ENCODE results near the gene RTKN2.
"Not testable (repeated sequence)": the region's sequence is repeated elsewhere in the genome, so short reads cannot be mapped to it uniquely, and the experiment has no call there.

RTKN2 gene

GRCh38 chr10:62268399-62269114, at the start of gene RTKN2:
Gene RTKN2 (minus strand): TSS chr10:62268844. CDS start chr10:62268610, 234 bp downstream.
- DNase-seq, result peak; percentile 41

DNA sequence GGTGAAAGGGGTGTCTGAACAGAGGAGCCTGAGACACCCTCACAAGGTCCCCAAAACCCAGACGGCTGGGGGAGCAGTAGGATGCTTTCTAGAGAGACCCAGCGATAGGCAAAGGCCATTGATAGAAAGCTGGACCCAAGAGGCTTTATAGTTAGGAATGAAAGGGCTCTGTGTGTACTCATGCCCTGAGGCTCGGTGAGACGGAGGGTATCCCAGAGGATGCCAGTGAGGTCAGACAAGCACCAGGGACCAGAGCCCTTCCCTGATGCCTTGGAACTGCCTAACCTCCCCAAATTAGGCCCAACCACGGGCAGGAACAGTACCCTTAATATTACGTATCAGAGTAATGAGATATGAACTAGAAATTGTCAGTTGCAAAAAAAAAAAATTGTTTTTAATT, 48.6 kb upstream of the RTKN2 start:
- DNase-seq, result no peak

- DNase-seq, result no peak
Measured at GRCh38 chr10:62309254-62309653, 40.6 kb upstream of the RTKN2 start.

DNA sequence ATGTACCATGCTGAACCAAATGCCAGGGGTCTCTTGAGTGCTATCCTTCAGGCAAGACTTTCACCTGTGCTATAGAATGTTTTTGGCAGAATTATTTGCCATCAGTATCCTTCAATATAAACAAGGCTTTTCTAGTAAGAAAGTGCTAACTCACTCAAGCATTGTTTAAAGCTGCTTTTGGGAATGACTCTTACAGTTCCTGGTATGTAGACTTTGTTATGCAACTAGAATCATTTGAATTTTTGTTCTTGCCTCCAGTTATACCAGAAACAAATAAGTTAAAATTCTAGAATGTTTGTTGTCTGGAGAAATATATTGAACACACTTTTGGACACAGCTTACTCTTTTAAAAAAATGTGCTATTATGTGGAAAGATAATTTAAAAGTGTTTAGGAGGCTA, 39.5 kb upstream of the RTKN2 start:
- no peak for DNase-seq

DNA sequence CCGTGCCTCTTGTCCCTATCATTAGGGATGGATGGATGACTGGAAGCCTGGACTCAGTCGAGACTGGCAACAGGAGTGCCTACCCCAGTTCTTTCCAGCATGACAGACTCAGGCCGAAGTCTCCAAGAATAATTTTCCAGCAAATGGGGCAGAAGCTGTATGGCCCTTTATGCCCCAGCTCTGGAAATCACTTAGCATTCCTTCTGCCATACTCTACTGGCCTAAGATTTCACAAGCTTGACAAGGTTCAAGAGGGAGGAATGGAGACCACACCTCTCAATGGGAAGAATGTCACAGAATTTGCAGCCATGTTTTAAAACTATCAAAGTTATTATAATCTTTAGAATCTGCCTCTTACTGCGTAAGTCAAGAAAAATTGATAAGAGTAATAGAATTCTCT, 39.0 kb upstream of the RTKN2 start:
- no peak for DNase-seq

DNA sequence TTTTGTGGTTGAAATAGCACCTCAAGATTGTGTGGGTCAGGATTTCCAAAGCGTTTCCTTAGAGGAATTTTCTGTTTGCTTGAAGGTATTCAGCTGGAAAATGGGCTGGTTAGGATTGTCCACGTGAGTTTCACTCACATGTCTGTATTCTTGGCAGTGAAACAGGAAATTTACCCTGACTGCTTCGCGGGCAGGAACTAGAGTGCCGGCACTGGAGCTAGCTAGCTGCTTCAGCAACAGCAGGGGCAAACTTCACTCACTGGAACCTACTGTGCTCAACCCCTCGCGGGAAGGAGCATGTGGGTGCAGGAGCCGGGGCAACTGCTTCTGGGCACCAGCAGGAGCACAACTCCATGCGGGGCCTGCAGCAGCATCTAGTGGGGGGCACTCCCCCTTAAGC, 38.0 kb upstream of the RTKN2 start:
- no peak for DNase-seq

DNA sequence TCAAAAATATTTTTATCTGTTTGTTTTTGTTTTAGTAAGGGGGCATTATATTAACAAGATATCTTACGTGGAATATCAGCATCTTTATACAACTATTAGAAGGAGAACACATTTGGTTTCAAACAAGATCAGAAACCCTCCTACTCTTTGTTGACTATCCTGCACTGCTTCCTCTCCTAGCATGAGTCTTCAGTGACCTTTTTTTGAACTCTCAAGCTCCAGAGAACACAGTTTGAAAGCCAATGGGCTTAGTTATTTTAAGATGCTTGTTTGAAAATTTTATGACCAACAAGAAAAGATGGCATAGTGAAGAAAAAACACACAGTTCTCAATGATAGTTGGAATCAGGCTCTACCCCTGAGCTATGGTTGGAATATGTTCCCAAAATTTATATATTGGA, 37.2 kb upstream of the RTKN2 start:
- DNase-seq, result no peak

GRCh38 chr10:62303922-62304321, 35.3 kb upstream of the RTKN2 start:
- no peak for DNase-seq

DNA sequence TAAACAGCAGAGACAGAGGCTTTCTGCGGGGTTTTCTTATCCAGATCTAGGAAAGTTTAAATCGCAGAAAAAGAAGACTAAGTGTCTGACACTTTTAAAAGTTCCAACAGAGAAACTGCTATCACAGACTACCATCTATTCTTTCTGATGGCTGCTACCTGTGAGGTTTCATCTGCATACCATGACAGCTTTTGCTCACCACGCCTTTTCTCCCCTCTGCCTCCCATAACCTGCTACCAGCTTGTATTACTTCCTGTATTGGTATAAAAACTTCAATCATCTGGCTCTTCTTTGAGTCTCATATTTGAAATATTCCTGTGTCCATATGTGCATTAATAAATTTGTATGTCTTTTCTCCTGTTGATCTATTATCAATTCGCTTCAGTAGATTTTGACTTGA, 34.1 kb upstream of the RTKN2 start:
- no peak for DNase-seq

- DNase-seq, result no peak
Measured at GRCh38 chr10:62297857-62298256, 29.2 kb upstream of the RTKN2 start.

GRCh38 chr10:62284221-62284620, 15.6 kb upstream of the RTKN2 start:
- no peak for DNase-seq

DNA sequence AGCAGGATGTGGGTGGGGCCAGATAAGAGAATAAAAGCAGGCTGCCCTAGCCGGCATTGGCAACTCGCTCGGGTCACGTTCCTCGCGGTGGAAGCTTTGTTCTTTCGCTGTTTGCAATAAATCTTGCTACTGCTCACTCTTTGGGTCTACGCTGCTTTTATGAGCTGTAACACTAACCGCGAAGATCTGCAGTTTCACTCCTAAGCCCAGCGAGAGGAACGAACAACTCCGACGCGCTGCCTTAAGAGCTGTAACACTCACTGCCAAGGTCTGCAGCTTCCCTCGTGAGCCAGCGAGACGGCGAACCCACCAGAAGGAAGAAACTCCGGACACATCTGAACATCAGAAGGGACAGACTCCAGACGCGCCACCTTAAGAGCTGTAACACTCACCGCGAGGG, 12.7 kb upstream of the RTKN2 start:
- DNase-seq, result not testable (repeated sequence)

DNA sequence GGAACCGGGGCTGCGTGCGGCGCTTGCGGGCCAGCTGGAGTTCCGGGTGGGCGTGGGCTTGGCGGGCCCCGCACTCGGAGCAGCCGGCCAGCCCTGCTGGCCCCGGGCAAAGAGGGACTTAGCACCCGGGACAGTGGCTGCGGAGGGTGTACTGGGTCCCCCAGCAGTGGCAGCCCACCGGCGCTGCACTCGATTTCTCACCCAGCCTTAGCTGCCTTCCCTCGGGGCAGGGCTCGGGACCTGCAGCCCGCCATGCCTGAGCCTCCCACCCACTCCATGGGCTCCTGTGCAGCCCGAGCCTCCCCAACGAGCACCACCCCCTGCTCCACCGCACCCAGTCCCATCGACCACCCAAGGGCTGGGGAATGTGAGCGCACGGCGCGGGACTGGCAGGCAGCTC, 11.7 kb upstream of the RTKN2 start:
- not testable (repeated sequence) for DNase-seq

GRCh38 chr10:62278441-62278910, 9.8 kb upstream of the RTKN2 start:
- DNase-seq, result no peak

DNA sequence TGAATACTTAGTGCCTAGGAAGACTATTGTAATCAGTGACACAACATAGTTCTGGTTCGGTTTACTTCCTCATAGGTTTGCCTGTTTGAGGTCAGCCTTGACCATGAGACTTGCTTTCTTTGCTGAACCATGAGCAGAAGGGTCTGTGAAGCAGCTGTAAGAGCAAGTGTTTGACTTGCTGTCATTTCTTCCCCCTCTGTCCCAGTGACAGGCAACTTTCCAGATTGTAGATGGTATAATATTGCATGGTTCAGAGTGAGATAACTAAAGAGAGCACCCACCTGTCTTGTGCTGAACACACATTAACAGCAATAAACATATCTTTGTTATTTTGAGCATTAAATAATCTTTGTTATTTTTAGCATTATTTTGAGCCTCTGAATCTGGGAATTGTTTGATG, 9.3 kb upstream of the RTKN2 start:
- no peak for DNase-seq

- DNase-seq, result no peak
Measured at GRCh38 chr10:62270020-62270419, 1.4 kb upstream of the RTKN2 start.

DNA sequence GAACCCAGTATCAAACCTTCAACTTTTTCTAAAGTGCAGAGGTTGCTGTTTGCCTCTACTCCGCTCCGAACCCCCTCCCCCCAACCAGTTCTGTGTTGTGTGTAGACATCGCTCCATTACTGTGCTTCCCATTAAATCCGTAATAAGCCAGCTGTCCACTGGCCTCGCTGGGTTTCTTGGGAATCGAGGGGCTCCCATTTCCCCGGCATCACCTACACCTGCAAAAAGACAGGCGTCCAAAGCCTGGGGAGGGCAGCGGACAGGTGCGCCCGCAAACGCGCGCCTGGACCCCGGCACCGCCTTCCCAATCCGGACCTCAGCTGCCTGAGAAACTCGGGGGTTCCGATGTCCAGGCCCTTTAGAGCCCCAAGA, 631 bp downstream of the RTKN2 start:
- DNase-seq, result no peak

DNA sequence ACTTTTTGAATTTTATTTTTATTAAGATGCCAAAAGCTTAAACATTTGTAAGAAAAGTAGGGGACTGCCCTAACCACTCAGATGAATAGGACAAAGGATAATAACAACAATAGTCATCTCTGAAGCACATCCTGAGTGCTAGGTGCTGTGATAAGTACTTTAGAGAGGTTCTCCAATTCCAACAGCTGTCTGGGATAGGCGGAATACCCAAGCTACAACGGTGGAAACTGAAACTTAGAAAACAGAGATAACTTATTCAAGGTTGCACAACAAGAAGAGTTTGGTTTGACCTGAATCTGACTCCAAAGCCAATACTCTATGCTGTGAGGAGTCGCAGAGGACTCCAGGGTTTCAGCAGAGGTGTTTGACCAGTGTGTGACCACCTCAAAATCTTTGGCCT, 2.0 kb downstream of the RTKN2 start:
- DNase-seq, result no peak

- no peak for DNase-seq
Measured at GRCh38 chr10:62266147-62266546, 2.5 kb downstream of the RTKN2 start.

- DNase-seq, result no peak
Measured at GRCh38 chr10:62264702-62265436, 3.8 kb downstream of the RTKN2 start.

DNA sequence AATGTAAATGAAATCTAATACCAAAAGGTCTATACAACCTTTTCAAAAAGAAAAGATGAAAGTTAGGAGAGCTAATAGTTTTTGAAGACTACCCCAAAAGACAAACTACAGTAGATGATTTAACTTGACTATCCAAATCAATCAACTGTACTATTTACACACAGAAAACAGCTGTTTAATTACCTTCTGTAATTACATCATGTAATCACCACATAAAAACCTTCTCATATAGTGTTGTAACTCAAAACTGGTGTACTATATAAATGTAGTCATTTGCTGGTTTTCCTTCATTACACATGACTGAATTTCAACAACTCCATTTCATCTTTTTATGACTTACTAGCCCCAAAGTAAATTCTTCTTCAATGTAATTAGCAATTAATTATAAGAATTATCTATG, 4.5 kb downstream of the RTKN2 start:
- no peak for DNase-seq

DNA sequence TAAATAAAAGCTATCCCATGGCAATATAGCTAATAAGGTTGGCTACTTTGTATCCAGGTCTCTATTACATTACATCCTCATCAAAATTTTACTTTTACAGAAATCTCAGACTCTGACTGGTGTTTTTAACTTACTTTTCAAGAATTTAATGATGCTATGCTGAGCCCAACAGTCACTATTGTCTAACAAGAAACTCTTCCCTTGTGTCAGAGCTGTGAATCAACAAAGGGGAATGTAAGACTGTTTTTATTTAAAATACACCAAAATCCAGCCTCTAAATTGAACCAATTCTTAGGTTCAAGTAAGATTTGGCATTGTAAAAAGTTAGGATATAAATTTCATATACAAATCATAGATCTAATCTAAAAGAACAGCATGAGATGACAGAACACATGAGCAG, 7.0 kb downstream of the RTKN2 start:
- no peak for DNase-seq

DNA sequence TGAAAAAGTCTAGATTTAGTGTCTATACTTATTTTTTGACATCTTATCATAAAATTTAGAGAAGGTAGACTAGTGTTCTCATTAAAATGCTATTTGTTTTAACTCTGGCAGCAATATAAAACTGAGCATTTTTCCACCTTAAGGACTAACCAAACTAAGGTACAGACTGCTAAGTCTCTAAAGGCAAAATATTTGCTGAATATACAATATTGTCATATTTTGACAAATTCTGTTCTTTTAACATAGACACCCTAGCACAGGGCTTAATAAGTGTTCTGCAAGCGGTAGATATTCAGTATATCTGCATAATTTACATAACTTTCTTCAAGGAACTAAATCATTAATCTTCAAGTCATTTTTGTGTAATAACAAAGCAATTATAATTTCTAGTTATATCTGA, 8.6 kb downstream of the RTKN2 start:
- DNase-seq, result no peak

DNA sequence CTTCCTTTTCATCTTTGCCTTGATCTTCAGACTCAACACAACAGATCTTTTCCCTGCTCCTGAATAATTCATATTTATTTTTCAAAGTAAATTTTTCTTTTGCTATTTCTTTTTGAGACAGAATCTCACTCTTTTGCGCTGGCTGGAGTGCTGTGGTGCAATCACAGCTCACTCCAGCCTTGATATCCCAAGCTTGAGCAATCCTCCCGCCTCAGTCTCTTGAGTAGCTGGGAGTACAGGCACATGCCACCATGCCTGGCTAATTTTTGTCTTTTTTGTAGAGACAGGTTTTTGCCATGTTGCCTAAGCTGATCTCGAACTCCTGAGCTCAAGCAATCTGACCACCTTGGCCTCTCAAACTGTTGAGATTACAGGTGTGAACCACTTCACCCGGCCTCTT, 9.2 kb downstream of the RTKN2 start:
- no peak for DNase-seq

GRCh38 chr10:62258926-62259325, 9.7 kb downstream of the RTKN2 start:
- no peak for DNase-seq

Data from activated CD8-positive, alpha-beta memory T cell treated with anti-CD3 and anti-CD28 coated beads, Interleukin-2, amount 50 U/mL, for 4 hours (primary cell).